HepG2 (cell line): ENCODE results near the gene BICRAL. TPM values are rescaled to one million over a fixed set of nuclear protein-coding genes. Genes with fewer than 3 reads are reported as not detected.

Experiments
- DDIT3 ChIP-seq: sonication (generic); formaldehyde crosslinking; IDR thresholded peaks from 2 replicates; pipeline ENCODE4 v1.4.0; 2020; ENCODE audit warnings: mild to moderate bottlenecking, missing genetic modification reagents
- DNMT3B ChIP-seq: conservative IDR thresholded peaks from 2 replicates; pipeline ENCODE4 v1.6.1; 2016; ENCODE audit warnings: missing biosample characterization, control low read depth
- HBP1 ChIP-seq: IDR thresholded peaks from 2 replicates; pipeline ENCODE4 v1.6.1; 2016; ENCODE audit warnings: low read depth, control low read depth
- HOXA5 ChIP-seq: sonication (generic); formaldehyde crosslinking; IDR thresholded peaks from 2 replicates; pipeline ENCODE4 v1.4.0; 2020; ENCODE audit warnings: missing genetic modification reagents
- KLF13 ChIP-seq: sonication (generic); formaldehyde crosslinking; IDR thresholded peaks from 2 replicates; pipeline ENCODE4 v1.4.0; 2020; ENCODE audit warnings: mild to moderate bottlenecking, missing genetic modification reagents
- REL ChIP-seq: sonication (generic); formaldehyde crosslinking; conservative IDR thresholded peaks from 2 replicates; pipeline ENCODE4 v1.8.0; 2022; ENCODE audit warnings: mild to moderate bottlenecking, missing genetic modification reagents, moderate library complexity
- RXRB ChIP-seq: IDR thresholded peaks from 2 replicates; pipeline ENCODE4 v1.6.1; 2016; ENCODE audit warnings: borderline replicate concordance, missing genetic modification reagents, missing compliant biosample characterization
- SATB2 ChIP-seq: sonication (generic); formaldehyde crosslinking; IDR thresholded peaks from 2 replicates; pipeline ENCODE4 v1.5.0; 2020; ENCODE audit warnings: missing genetic modification reagents
- SIX4 ChIP-seq: sonication (generic); formaldehyde crosslinking; IDR thresholded peaks from 2 replicates; pipeline ENCODE4 v1.4.0; 2020; ENCODE audit warnings: missing genetic modification reagents
- SRSF9 ChIP-seq: fragments of 200-400 bp; formaldehyde crosslinking; IDR thresholded peaks from 2 replicates; pipeline ENCODE4 v1.6.1; 2018; ENCODE audit warnings: borderline replicate concordance, mild to moderate bottlenecking, low read depth, low read length; ENCODE audit not compliant: insufficient read depth, poor library complexity, severe bottlenecking
- TFDP1 ChIP-seq: IDR thresholded peaks from 2 replicates; pipeline ENCODE4 v1.6.1; 2016; ENCODE audit warnings: missing compliant biosample characterization, missing genetic modification reagents, borderline replicate concordance
- ZFP62 ChIP-seq: sonication (generic); formaldehyde crosslinking; IDR thresholded peaks from 2 replicates; pipeline ENCODE4 v1.4.0; 2020; ENCODE audit warnings: missing genetic modification reagents
- ZNF142 ChIP-seq: sonication (generic); formaldehyde crosslinking; IDR thresholded peaks from 2 replicates; pipeline ENCODE4 v1.4.0; 2020; ENCODE audit warnings: missing genetic modification reagents
- ZNF280D ChIP-seq: sonication (generic); formaldehyde crosslinking; IDR thresholded peaks from 2 replicates; pipeline ENCODE4 v1.5.1; 2020; ENCODE audit warnings: mild to moderate bottlenecking, missing genetic modification reagents
- ZNF784 ChIP-seq: sonication (generic); formaldehyde crosslinking; IDR thresholded peaks from 2 replicates; pipeline ENCODE4 v1.5.1; 2020; ENCODE audit warnings: missing genetic modification reagents, mild to moderate bottlenecking, borderline replicate concordance
- polyA plus RNA-seq, 8 experiments: library from polyadenylated mRNA; depleted of rRNA in 3 of 8; stranded (reverse) in 7 of 8; unstranded in 1 of 8; fragments of >200 nt; fragmentation: Illumina TruSeq in 4 of 8; extraction: Trizol in 4 of 8; gene quantifications; 2 replicates each; pipeline versions ENCODE4 v1.2.1 to v1.2.3, GENCODE V29; 2011 to 2016; ENCODE audit warnings: low read depth in 4 of 8, missing spikeins in 1 of 8, mixed read lengths in 1 of 8; ENCODE audit not compliant: insufficient read depth in 1 of 8
- total RNA-seq, 5 experiments: library from RNA; depleted of rRNA; stranded (reverse); fragments of >200 nt; fragmentation: Illumina TruSeq; extraction: Trizol; gene quantifications; 2 replicates each; pipeline ENCODE4 v1.2.3, GENCODE V29; 2016; ENCODE audit warnings: low read depth in 1 of 5

The BICRAL gene
- total and polyA plus RNA-seq, 2 of the 13 experiments (the other 11 are each of a cell fraction or from before 2014, with no cell fraction given) = 5.0 to 13.5 TPM

GRCh38 chr6:42745640-42746462 lies 36.0 kb upstream of the BICRAL start, which contains the start of gene TBCC (continued):
- TF ChIP-seq ZNF142 (CRISPR knock-in tag) (no peak; the same call in none of the 2 replicates), ZFP62 (CRISPR knock-in tag) (no peak), ZNF784 (no peak), SIX4 (CRISPR knock-in tag) (peak; percentile 55; the same call in 1 of the 2 replicates), RXRB (CRISPR knock-in tag) (peak; percentile 69), SRSF9 (no peak), ZNF280D (CRISPR knock-in tag) (no peak), DNMT3B (CRISPR knock-in tag) (no peak; the same call in 1 of the 2 replicates), HOXA5 (CRISPR knock-in tag) (peak; percentile 24; the same call in 1 of the 2 replicates), DDIT3 (CRISPR knock-in tag) (no peak), REL (CRISPR knock-in tag) (no peak), HBP1 (CRISPR knock-in tag) (peak; percentile 94), KLF13 (CRISPR knock-in tag) (no peak), SATB2 (0 out of 2 replicates have a peak, but pooled peaks have one; percentile 53), TFDP1 (CRISPR knock-in tag) (peak; percentile 59; the same call in 1 of the 2 replicates)
